ENCODE results near the gene NIPAL4.
"Not testable (repeated sequence)": the region's sequence is repeated elsewhere in the genome, so short reads cannot be mapped to it uniquely, and the experiment has no call there.

Gene NIPAL4

DNA sequence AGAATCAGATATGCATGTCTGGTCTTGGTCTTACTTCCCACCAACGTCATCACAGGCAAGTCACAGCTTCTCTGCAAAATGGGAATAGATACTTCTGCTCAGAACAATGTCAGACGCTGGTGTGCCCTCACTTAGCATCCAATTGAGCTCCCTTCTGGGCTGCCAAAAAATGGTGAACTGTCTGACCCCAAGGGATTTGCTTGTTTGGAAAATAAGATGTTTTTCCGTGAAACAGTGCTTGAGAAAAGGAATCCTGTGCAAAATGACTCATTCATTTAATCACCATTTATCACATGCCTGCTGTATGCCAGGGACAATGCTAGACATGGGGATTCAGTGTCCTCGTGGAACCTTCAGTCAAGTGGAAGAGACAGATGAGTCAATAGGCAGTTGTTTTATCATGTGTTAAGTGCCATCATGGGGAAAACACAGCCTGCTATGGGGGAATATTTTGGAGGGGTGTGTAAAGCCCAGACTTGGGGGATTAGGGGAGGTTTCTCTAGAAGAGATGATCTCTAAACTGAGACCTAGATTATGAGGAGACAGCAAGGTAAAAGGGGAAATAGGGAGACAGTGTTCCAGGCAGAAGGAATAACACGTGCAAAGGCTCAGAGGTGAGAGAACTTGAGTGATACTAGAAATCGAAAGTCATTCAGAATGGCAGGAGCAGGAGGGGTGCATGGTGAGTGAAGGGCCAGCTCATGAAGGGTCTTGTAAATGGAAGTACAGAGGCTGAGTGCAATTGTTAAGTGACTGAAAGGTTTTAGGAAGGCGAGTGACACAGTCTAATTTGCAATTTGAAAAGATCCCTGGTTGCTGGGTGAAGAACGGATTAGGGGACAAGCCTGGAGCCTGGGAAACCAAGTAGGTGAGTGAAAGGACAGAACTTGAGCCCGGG, 3.9 kb downstream of the NIPAL4 start:
- no peak for DNase-seq

- DNase-seq, result peak; percentile 70
Measured at GRCh38 chr5:157464519-157465171, 4.6 kb downstream of the NIPAL4 start.

DNA sequence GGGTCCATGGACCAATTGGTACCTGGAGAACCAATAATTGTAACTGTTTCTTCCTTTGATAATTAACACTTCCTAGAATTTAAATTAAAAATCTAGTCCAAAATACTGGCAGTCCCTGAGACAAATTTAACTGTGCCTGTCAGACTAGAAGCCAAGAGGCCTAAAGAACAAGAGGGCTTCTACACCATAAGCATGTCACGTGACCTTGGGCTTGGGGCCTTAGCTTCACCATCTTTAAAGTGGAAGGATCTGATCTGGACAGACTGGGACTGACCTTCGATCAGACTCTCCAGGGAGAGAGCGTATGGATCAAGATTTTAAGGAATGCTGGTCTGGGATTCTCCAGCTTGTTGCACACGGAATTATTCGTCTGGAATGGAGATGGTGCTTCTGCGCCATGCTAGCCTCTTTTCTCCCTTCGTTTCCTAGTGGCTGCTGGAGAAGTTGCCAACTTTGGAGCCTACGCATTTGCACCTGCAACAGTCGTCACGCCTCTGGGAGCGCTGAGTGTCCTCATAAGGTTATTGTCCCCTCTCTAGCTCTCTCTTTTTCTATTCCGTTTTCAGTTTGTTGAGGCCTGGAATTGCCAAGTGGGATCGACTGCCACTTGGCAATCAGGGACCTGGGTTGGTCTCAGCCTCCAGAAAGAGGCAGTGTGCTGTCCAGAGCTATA, 8.4 kb downstream of the NIPAL4 start:
- DNase-seq, result no peak

DNA sequence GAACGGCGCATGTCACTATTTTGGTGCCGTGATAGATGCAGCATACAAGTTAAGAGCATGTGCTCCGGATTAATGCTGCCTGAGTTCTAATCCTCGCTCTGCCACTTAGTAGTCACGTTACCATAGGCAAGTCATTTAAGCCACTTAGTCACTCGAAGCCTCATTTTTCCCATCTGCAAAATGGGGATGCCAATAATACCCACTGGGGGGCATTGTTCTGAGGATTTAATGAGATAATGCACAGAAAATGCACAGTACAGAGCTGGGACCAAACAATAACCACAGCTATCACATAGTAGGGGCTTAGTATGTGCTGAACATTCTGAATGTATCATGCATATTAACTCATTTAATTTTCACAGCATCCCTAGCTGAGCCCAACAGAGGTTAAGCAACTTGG, 9.1 kb downstream of the NIPAL4 start:
- no peak for DNase-seq

DNA sequence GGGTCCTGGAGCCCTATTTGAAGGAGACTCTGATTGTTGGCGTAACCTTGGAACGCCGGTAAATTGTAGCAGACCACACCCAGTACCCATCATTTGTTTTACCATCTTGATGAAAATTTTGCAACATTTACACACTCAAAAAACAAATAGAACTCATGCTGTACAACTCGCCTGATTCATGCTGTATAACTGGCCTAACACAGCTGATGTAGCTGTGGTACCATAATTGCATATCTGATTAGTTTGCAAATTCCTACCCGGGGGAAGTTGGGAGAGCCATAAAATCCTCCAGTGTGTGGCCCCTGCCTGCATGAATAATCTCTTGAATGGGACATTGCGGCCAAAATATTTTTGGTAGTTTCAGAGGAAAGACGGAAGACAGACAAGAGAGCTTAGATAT, 9.7 kb downstream of the NIPAL4 start:
- DNase-seq, result no peak

GRCh38 chr5:157470631-157471030, 10.6 kb downstream of the NIPAL4 start:
- DNase-seq, result no peak

- no peak for DNase-seq
Measured at GRCh38 chr5:157471709-157472108, 11.7 kb downstream of the NIPAL4 start.

- no peak for DNase-seq
Measured at GRCh38 chr5:157473383-157474320, 13.6 kb downstream of the NIPAL4 start.

- no peak for DNase-seq
Measured at GRCh38 chr5:157475432-157475831, 15.4 kb downstream of the NIPAL4 start.

GRCh38 chr5:157476702-157477408, 16.8 kb downstream of the NIPAL4 start:
- no peak for DNase-seq

DNA sequence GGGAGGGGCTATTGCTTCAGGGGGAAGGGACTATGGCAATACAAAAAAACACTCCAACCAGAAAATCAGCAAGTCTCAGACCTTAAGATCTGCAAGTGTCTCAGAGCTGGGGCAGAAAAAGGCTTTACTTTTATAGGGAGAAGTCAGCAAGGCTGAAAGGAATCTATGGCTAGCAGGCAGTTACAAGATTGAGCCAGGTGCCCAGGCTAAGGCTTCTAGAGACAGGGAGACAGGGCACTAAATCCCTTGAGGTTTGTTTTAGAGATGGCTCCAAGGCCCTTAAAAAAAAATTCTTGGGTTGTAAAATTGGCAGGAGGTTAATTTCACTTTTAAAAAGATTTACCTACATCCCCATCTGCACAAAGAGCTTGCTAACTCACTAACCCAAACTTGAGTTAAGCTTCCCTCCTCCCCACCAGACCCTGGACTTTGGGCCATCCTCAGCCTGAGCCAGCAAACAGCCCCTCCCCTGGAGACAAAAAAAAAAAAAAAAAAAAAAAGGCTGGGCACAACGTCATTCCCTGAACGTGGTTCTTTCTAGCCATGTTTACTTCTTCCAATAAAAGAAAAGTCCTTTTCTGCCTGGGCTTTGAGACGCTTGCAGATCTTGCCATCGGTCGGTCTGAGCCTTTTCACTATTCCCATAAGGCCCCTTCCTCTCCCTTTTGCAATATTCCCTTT, 17.9 kb downstream of the NIPAL4 start:
- DNase-seq, result no peak

GRCh38 chr5:157478726-157479125, 18.7 kb downstream of the NIPAL4 start:
- DNase-seq, result no peak

GRCh38 chr5:157479166-157479565, 19.2 kb downstream of the NIPAL4 start:
- DNase-seq, result no peak

DNA sequence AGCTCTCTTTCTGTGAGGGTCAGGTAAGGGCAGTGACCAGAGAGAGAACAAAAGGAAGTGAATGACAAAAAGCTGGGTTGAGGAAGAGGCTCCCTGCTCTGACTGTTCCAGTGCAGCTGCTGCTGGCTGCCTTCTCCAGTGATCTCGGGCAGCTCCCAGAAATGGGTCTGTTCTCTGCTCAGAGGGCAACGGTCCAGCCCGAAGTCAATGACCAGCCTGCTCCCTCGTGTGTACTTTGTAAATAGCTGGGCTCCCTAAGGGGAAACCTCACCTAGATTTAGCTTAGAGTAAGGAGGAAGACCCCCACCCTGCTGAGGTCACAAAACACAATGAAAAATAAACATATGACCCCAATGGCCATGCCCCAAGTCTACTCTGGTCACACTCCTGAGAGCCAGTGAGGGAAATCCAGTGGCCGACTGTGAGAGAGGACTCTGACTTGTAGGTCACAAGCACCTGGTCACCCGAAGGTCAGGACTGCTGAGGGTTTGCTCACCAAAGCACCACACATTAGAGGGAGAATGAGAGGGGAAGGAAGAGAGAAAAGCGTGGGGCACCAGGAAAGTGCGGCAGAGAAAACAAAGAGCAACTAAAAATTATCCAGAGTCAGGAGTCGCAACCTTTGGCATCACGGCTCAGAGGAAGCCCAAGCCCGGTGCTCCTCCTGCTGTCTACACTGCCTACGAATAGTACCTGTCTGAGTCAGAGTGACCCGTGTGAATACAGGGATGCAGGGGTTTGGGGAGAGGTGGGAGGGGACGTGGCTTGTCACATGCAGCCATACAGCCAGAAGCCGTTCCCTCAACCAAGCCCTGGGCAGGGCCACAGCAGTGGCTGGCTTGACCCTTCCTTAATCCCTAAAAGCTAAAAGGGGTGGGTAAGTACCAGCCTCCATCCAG, 19.8 kb downstream of the NIPAL4 start:
- DNase-seq, result no peak

DNA sequence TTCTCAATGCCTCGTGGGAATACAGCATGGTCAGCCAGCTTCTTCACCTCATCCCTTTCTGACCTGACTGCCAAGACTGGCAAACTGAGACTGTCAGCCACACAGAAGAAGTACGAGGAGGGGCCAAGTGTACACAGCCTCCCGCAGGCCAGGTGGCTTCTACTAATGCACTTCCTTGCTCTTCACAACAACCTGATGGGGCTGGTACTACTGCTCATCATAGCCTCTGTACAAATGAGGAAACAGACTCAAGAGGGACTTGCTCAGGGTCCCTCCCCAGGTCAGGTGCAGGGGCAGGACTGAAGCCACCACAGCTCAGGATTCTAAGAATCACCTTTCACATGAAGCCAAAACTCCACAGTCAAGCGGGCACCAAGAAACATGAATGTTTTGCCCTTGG, 21.3 kb downstream of the NIPAL4 start:
- DNase-seq, result no peak

- DNase-seq, result no peak
Measured at GRCh38 chr5:157481666-157482065, 21.7 kb downstream of the NIPAL4 start.

DNA sequence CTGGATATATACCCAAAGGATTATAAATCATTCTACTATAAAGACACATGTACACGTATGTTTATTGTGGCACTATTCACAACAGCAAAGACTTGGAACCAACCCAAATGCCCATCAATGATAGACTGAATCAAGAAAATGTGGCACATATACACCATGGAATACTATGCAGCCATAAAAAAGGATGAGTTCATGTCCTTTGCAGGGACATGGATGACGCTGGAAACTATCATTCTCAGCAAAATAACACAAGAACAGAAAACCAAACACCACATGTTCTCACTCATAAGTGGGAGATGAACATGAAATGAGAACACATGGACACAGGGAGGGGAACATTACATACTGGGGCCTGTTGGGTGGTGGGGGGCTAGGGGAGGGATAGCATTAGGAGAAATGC, 22.7 kb downstream of the NIPAL4 start:
- DNase-seq, result not testable (repeated sequence)

- no peak for DNase-seq
Measured at GRCh38 chr5:157484768-157485167, 24.8 kb downstream of the NIPAL4 start.

DNA sequence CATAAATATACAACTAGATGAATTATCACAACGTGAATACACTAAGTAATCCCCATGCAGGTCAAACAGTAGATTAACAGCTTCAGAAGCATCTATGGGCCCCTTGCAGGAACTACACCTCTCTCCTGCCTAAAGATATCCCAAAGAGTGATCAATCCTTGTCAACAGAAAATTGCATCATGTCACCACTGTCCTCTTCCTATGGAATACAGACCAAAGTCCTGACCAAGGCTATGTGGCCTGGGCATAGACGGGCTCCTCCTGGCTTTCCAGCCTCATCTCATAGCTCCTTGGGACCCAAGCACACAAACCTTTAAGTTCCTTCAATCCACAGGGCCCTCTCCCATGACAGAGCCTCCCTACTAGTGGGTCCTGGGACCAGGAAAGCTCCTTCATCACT, 25.3 kb downstream of the NIPAL4 start:
- no peak for DNase-seq

DNA sequence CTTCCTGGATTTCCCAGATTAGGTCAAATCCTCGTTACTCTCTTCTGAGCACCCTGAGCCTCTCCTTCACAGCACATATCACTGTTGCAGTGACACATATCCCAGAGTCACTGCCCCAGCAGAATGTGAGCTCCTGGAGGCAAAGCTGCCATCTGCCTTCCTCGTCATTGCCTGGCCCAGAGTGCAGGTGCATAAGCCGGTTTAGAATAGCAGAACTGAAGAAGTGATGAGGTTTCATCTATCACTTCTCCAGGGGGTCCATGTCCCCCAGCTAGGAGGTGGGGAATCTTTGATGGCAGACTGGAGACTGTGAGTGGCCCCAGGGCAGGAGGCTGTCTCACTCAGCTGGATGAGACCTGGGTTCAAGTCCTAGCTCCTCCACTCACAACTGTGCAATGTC, 25.8 kb downstream of the NIPAL4 start:
- DNase-seq, result no peak

All from stimulated activated naive CD4-positive, alpha-beta T cell treated with Interleukin-2 at 50 U/mL for 16 hours (primary cell).